OCI-LY3 (cell line): Measurements from ENCODE around the gene STK17B.

ENCODE experiments used
- H2AFZ ChIP-seq: fragments of 200-600, 300-600 bp; shearing (Covaris generic); 2 replicates; pipeline ENCODE4 v1.6.0; 2014; ENCODE audit warnings: antibody characterized with exemption, low read depth, low read length
- H3K27ac ChIP-seq: fragments of 200-600, 300-600 bp; sonication (generic); 2 replicates; pipeline ENCODE4 v1.5.1; 2014; ENCODE audit warnings: mild to moderate bottlenecking, low read length, moderate library complexity, mixed read lengths
- H3K27me3 ChIP-seq: fragments of 200-600, 300-600 bp; sonication (generic); 2 replicates; pipeline ENCODE4 v1.6.1; 2014; ENCODE audit warnings: low read depth, low read length, mixed read lengths
- H3K36me3 ChIP-seq: fragments of 200-600, 300-600 bp; sonication (generic); replicated peaks from 2 replicates; pipeline ENCODE3; 2014; ENCODE audit warnings: low read depth, low read length, mixed read lengths
- H3K4me1 ChIP-seq: fragments of 300-600, 200-600 bp; sonication (generic); 2 replicates; pipeline ENCODE4 v1.6.1; 2014; ENCODE audit warnings: low read length, mixed read lengths
- H3K4me2 ChIP-seq: fragments of 200-600, 300-600 bp; sonication (generic); 2 replicates; pipeline ENCODE4 v1.6.1; 2014; ENCODE audit warnings: low read length, mixed read lengths
- H3K4me3 ChIP-seq: fragments of 300-600, 200-600 bp; sonication (generic); 2 replicates; pipeline ENCODE4 v1.5.1; 2014; ENCODE audit warnings: antibody characterized with exemption, mild to moderate bottlenecking, low read length, moderate library complexity
- H3K79me2 ChIP-seq: fragments of 300-600, 200-600 bp; shearing (Covaris generic); 2 replicates; pipeline ENCODE4 v1.6.1; 2014; ENCODE audit warnings: mild to moderate bottlenecking, low read length, mixed read lengths
- H3K9ac ChIP-seq: fragments of 300-600, 200-600 bp; shearing (Covaris generic); 2 replicates; pipeline ENCODE4 v1.6.0; 2014; ENCODE audit warnings: mild to moderate bottlenecking, low read length, moderate library complexity
- H3K9me3 ChIP-seq: fragments of 200-600, 300-600 bp; shearing (Covaris generic); 2 replicates; pipeline ENCODE4 v1.6.1; 2014; ENCODE audit warnings: low read length, mixed read lengths; ENCODE audit not compliant: insufficient read depth
- H4K20me1 ChIP-seq: fragments of 200-600, 300-600 bp; sonication (generic); 2 replicates; pipeline ENCODE4 v1.6.1; 2016; ENCODE audit warnings: low read length, mixed read lengths; ENCODE audit not compliant: insufficient read depth
- EZH2phosphoT487 ChIP-seq: fragments of 200-600 bp; shearing (Covaris generic); IDR thresholded peaks from 2 replicates; pipeline ENCODE4 v1.6.1; 2018; ENCODE audit warnings: antibody characterized with exemption, mixed run types, low read depth
- TF ChIP-seq, protein P1 (sequence below): fragments of 200-600, 300-600 bp; sonication (generic); IDR thresholded peaks from 2 replicates; pipeline ENCODE4 v1.5.1; 2014; ENCODE audit warnings: antibody characterized with exemption, low read length, low read depth

Gene STK17B

DNA sequence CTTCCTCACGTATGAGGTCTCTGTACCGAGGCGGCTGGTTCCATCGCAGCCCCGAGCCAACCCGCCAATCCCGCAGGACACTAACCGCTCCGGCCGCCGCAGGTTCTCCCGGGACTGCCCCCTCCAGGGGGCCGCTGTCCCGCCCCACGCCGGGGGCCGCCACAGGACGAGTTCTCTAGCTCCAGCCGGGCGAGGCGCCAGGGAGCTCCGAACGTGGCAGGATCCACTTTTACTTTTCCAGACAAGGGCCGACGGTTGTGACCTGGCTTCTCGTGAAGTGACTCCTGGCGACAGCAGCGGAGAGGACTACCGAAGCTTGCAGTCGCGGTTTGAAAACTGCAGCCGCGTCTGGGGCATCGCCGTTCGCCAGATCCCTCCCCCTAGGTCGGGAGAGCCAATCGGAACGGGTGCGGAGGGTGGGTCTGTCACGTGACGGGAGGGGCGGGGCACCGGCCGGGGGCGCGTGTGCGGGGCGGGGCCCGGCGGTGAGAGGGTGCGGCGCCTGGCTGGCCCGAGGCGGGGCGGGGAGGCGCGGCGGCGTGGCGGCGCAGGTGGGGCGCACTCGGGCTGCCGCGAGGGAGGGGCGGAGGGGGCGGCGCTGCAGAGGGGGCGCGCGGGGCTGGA, at the start of gene STK17B:
TSS of gene STK17B (minus strand) at position 331 of the 624 bp plus-strand sequence. CDS start 8,195 bp downstream, outside the sequence.
- Histone ChIP-seq H3K27ac (peak within 1 kb of the TSS; percentile 77), H3K79me2 (peaks cover 50% of the 10 kb centered on the region), H3K4me2 (peak within 1 kb of the TSS; percentile 100), H3K4me3 (peak within 1 kb of the TSS; percentile 90), H2AFZ (peak within 1 kb of the TSS; percentile 95), H3K27me3 (peaks cover 12% of the 10 kb centered on the region), H3K9me3 (no peaks in the 10 kb centered on the region), H4K20me1 (peaks cover 28% of the 10 kb centered on the region), H3K4me1 (peaks cover 45% of the 10 kb centered on the region), H3K36me3 (peaks cover 6% of the 10 kb centered on the region), H3K9ac (peak within 1 kb of the TSS; percentile 93)
- TF ChIP-seq, protein P1, sequence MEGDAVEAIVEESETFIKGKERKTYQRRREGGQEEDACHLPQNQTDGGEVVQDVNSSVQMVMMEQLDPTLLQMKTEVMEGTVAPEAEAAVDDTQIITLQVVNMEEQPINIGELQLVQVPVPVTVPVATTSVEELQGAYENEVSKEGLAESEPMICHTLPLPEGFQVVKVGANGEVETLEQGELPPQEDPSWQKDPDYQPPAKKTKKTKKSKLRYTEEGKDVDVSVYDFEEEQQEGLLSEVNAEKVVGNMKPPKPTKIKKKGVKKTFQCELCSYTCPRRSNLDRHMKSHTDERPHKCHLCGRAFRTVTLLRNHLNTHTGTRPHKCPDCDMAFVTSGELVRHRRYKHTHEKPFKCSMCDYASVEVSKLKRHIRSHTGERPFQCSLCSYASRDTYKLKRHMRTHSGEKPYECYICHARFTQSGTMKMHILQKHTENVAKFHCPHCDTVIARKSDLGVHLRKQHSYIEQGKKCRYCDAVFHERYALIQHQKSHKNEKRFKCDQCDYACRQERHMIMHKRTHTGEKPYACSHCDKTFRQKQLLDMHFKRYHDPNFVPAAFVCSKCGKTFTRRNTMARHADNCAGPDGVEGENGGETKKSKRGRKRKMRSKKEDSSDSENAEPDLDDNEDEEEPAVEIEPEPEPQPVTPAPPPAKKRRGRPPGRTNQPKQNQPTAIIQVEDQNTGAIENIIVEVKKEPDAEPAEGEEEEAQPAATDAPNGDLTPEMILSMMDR: peak; percentile 12; the same call in 1 of the 2 replicates
- no peak for TF ChIP-seq EZH2phosphoT487

DNA sequence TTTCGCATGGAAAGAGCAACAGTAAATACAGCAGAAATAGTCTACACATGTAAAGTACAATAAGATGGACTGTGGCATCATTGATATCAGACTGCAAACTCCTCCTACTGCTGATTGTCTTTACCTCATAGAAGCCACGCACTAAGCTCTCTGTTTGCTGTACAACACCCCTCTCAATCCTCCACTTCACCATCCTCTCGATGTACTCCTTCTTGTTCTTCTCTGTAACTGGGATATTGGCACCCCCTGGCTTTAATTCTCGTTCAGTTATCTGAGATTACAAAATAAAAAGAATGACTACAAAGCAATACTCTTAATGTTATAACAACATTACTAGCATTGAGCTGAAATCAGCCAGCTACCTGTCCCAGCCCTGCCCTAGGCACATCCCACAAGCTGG, 49.3 kb upstream of the STK17B start:
- no peak overlapping the region for H3K4me2 ChIP-seq
- TF ChIP-seq, protein P1: peak; percentile 30
- TF ChIP-seq EZH2phosphoT487: no peak
- H3K9me3 ChIP-seq: no peaks in the 10 kb centered on the region
- H3K9ac ChIP-seq: no peak overlapping the region
- no peak overlapping the region for H2AFZ ChIP-seq
- H3K36me3 ChIP-seq: no peaks in the 10 kb centered on the region
- H3K79me2 ChIP-seq: no peaks in the 10 kb centered on the region
- peaks cover 12% of the 10 kb centered on the region for H3K4me1 ChIP-seq
- no peaks in the 10 kb centered on the region for H3K27me3 ChIP-seq
- no peak overlapping the region for H3K4me3 ChIP-seq
- H3K27ac ChIP-seq: no peak overlapping the region
- no peaks in the 10 kb centered on the region for H4K20me1 ChIP-seq

DNA sequence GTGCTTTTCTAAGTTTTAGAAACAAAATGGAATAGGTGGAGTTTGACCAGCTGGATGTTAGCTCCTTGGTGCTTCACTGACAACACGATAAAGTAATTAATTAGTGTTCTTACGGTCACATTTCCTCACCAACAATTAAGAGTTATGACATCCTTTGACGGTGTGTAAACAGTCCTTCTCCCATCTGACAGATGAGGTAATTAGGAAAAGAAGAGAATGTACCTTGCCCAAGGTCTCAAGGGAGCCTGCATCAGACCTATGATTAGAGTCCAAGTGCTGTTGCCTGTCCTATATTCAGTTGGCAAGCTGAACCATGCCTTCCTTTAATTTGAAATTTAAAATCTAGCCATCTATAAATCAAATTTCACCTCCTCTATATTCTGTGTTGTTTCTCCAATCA, 48.3 kb upstream of the STK17B start:
- no peak overlapping the region for H3K4me3 ChIP-seq
- no peak overlapping the region for H3K27ac ChIP-seq
- H4K20me1 ChIP-seq: no peaks in the 10 kb centered on the region
- H3K79me2 ChIP-seq: no peaks in the 10 kb centered on the region
- H3K9me3 ChIP-seq: no peaks in the 10 kb centered on the region
- H3K4me2 ChIP-seq: no peak overlapping the region
- no peak overlapping the region for H2AFZ ChIP-seq
- no peak overlapping the region for H3K9ac ChIP-seq
- H3K36me3 ChIP-seq: no peaks in the 10 kb centered on the region
- H3K27me3 ChIP-seq: no peaks in the 10 kb centered on the region
- peaks cover 12% of the 10 kb centered on the region for H3K4me1 ChIP-seq
- no peak for TF ChIP-seq EZH2phosphoT487
- TF ChIP-seq, protein P1: no peak

DNA sequence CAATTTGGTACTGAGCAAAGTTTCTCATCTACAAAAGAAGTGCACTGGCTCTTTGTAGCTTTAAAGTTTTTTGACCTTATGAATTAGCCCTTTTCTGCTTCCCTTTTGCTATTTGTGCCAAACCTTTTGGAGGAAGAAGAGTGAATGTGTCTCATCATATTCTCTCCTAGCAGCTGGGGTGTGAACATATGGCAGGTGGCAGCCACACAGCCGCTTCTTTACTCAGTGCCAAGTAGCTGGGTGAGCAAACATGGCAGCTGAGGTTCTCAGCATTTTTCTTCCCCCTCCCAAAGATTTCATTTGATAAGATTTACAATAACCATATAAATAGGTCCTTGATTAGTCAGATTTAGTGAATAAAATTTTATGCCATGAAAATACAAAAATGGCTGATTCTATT, 46.7 kb upstream of the STK17B start:
- H2AFZ ChIP-seq: no peak overlapping the region

More for the DNA sequence above, 46.7 kb upstream of the STK17B start:
- no peaks in the 10 kb centered on the region for H4K20me1 ChIP-seq
- no peak overlapping the region for H3K4me2 ChIP-seq
- H3K4me1 ChIP-seq: peaks cover 16% of the 10 kb centered on the region
- no peaks in the 10 kb centered on the region for H3K79me2 ChIP-seq
- no peaks in the 10 kb centered on the region for H3K9me3 ChIP-seq
- no peaks in the 10 kb centered on the region for H3K36me3 ChIP-seq
- no peak overlapping the region for H3K27ac ChIP-seq
- H3K4me3 ChIP-seq: no peak overlapping the region
- no peaks in the 10 kb centered on the region; the same call in 1 of the 2 replicates for H3K27me3 ChIP-seq
- H3K9ac ChIP-seq: no peak overlapping the region
- TF ChIP-seq, protein P1: no peak
- no peak for TF ChIP-seq EZH2phosphoT487
